GM13977 (cell line): ENCODE results near the gene LZTR1.
"Not testable (repeated sequence)": the region's sequence is repeated elsewhere in the genome, so short reads cannot be mapped to it uniquely, and the experiment has no call there.

Experiments
- DNase-seq: peaks from one replicate; pipeline ENCODE4 v3.0.0; 2012; ENCODE audit warnings: low spot score
- in situ Hi-C: fragments of 300-500 bp; cut with MboI; formaldehyde crosslinking; loops from one replicate; pipeline ENCODE4 v1.12.0; 2022; ENCODE audit warnings: low sequenced_read_pairs, low pct_unique_long_range_greater_than_20kb, mixed read lengths, inconsistent platforms; ENCODE audit not compliant: unreplicated experiment
- TF ChIP-seq, protein P1 (sequence below): IDR thresholded peaks from 2 replicates; pipeline ENCODE4 v1.5.1; 2012; ENCODE audit warnings: mild to moderate bottlenecking, control low read depth; ENCODE audit not compliant: insufficient read depth; ENCODE audit errors: extremely low read depth, missing control alignments

The LZTR1 gene

DNA sequence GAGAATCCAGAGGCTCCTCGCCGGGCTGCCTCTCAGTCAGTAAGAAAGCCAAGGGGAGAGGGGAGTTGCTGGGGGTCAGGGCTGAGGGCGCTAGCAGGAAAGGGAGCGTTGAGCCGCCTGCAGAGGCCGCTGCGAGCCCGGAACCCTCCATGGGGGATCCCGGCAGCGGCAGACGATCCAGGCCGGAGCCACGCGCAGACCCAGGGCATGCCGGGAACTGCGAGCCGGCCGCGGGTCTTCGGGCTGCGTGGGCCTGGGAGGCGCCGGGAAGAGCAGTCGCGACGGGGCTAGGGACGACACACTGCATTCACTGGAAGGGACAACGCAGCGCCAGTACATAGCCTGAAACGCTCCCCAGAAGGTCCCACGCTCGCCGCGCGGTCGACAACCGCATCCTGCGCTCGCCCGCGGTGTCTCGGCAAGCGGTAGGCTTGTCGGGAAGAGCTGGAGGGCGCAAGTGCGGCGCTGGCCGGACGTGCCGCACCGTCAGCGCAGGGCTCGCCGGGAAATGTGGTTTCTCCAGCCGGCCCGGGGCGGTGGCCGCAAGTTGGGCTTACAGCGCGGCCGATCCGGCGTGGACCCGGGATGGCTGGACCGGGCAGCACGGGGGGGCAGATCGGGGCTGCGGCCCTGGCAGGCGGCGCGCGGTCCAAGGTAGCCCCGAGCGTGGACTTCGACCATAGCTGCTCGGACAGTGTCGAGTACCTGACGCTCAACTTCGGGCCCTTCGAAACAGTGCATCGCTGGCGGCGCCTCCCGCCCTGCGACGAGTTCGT lies at the start of gene LZTR1:
Gene LZTR1, plus strand, starts transcription at position 511 of the 776 bp plus-strand sequence. Its CDS starts 75 bp downstream, at position 586.
- DNase-seq = peak; percentile 93
- in situ Hi-C loops = no loop called here
- TF ChIP-seq, protein P1, sequence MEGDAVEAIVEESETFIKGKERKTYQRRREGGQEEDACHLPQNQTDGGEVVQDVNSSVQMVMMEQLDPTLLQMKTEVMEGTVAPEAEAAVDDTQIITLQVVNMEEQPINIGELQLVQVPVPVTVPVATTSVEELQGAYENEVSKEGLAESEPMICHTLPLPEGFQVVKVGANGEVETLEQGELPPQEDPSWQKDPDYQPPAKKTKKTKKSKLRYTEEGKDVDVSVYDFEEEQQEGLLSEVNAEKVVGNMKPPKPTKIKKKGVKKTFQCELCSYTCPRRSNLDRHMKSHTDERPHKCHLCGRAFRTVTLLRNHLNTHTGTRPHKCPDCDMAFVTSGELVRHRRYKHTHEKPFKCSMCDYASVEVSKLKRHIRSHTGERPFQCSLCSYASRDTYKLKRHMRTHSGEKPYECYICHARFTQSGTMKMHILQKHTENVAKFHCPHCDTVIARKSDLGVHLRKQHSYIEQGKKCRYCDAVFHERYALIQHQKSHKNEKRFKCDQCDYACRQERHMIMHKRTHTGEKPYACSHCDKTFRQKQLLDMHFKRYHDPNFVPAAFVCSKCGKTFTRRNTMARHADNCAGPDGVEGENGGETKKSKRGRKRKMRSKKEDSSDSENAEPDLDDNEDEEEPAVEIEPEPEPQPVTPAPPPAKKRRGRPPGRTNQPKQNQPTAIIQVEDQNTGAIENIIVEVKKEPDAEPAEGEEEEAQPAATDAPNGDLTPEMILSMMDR = peak; percentile 67

DNA sequence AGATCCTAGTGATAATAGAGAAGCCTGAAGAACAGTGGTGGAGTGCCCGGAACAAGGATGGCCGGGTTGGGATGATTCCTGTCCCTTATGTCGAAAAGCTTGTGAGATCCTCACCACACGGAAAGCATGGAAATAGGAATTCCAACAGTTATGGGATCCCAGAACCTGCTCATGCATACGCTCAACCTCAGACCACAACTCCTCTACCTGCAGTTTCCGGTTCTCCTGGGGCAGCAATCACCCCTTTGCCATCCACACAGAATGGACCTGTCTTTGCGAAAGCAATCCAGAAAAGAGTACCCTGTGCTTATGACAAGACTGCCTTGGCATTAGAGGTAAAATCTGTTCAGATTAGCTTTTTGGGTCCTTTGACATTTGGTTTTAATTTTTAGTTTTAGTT lies 48.2 kb upstream of the LZTR1 start:
- in situ Hi-C loops = no loop called here
- TF ChIP-seq, protein P1 = no peak
- no peak for DNase-seq

DNA sequence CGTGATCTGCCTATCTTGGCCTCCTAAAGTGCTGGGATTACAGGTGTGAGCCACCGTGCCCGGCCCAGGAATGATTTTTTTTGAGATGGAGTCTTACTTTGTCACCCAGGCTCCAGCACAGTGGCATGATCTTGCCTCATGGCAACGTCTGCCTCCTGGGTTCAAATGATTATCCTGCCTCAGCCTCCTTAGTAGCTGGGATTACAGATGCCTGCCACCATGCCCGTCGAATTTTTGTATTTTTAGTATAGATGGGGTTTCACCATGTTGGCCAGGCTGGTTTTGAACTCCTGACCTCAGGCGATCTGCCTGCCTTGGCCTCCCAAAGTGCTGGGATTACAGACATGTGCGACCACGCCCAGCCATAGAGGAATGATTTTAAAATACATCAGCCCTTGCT lies 47.0 kb upstream of the LZTR1 start:
- DNase-seq, in situ Hi-C loops: not testable (repeated sequence)

DNA sequence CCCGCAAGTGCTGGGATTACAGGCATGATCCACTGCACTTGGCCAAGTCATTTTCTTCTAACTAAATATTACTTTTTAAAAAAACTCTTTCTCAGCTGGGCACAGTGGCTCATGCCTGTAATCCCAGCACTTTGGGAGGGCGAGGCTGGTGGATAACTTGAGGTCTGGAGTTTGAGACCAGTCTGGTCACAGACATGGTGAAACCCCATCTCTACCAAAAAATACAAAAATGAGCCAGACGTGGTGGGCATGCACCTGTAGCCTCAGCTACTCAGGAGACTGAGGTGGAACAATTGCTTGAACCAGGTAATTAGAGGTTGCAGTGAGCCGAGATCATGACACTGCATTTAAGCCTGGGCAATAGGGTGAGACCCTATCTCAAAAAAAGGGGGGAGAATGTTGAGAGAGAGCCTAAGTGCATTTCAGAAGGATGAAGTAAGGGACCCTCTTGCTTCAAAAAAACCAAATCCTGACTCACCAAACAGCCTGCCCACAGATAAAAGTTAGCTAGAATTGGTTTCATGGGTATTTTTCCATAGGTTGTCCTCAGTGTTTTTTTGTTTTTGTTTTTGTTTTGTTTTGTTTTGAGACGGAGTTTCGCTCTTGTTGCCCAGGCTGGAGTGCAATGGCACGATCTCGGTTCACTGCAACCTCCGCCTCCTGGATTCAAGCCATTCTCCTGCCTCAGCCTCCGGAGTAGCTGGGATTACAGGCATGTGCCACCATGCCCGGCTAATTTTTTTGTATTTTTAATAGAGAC lies 46.1 kb upstream of the LZTR1 start:
- DNase-seq, in situ Hi-C loops: not testable (repeated sequence)

DNA sequence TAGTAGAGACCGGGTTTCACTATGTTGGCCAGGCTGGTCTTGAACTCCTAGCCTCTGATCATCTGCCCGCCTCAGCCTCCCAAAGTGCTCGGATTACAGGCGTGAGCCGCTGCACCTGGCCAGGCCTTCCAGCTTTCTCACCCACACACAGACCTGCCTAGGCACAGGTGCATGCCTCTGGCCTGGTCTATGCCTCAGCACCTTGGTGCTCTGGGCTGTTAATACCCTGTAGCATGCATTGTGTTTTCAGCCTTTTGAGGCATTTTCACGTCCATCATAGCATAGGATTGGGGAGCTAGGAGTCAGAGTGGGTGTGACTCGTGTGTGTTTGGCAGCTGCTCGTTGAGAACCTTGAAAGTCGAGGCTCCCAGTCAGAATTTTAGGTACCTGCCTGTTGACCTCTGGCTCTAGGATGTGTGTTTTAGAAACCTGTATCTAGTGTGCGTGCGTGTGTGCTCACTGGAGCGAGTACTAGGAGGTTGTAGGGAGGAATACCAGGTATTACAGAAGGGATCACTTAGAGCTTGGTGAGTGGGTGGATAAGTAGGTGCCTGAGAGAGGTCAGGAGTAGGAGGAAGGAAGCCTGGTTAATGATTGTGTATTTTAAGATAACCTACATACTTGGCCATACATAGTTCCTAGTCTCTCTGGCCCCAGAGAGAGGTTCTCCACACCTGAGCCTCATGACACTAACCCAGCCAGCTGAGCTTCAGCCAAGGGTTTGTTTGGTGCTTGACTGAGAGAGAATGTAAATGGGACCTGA lies 44.9 kb upstream of the LZTR1 start:
- in situ Hi-C loops = no loop called here
- DNase-seq = no peak
- TF ChIP-seq, protein P1 = no peak

DNA sequence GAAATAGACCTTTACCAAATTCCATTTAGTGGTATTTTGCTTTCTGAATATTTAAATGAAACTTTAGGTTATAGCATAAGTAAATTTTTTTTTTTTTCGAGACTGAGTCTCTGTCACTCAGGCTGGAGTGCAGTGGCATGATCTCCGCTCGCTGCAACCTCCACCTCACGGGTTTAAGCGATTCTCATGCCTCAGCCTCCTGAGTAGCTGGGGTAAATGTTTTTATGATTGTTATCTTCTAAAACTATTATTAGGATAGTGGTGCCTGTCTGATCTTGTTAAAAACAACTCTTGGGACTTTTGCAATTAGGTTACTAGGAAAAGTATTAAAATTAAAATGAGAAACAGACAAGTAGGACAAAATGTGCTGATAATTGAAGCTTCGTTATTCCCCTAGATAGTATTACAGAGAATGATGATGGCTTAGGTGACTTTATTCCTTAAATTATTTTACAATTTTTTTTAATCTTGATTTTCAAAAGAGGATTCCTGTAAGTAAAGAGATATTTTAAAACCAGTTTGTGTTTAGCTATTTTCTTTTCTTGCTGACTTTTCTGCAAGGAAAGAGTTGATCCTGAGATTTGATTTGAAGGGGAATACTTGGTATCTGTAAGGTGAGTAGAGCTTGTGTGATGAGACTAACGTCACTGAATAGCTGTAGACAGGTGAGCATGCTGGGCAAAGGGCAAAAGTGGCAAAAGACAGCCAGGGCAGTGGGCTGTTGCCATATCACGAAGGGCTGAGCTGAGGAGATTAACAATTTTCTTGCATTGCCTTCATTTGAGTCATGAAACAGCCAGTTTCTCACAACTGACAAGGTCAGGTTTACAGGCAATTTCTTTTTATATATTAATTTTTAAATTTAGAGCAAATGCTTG lies 44.1 kb upstream of the LZTR1 start:
- DNase-seq = no peak
- in situ Hi-C loops = no loop called here
- TF ChIP-seq, protein P1 = no peak

DNA sequence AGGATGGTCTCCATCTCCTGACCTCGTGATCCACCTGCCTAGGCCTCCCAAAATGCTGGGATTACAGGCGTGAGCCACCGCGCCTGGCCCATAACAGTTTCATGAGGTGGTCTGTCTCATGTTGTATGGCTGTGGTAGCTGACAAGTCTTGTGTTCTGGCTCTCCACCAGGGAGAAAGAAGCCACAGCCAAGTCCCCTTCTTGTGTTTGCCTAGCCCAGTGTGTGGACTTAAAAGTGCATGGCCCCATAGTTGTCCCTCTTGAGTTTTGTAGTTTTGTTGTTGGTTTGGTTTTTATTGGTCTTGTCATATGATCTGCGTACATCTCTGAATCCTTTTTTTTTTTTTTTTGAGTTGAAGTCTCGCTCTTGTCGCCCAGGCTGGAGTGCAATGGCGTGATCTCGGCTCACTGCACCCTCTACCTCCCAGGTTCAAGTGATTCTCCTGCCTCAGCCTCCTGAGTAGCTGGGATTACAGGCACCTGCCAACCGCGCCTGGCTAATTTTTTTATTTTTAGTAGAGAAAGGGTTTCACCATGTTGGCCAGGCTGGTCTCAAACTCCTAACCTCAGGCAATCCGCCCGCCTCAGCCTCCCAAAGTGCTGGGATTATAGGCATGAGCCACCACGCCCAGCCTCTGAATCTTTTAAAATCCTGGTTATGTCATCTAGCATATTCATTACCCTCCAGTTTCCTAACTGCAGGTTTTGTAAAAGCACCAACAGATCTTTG lies 42.5 kb upstream of the LZTR1 start:
- DNase-seq, in situ Hi-C loops: not testable (repeated sequence)
